H1 (cell line): ENCODE measurements around the gene ASCL5. TPM values are rescaled to one million over a fixed set of nuclear protein-coding genes. Genes with fewer than 3 reads are reported as not detected.

Experiments used
- CTCF ChIA-PET: fragments of 300-600 bp; sonication (Branson Sonifier 250); formaldehyde crosslinking; loops from one replicate; lab custom pipeline; 2021; ENCODE audit not compliant: partially characterized antibody; lab: Charles Lee
- POLR2A ChIA-PET: fragments of 300-600 bp; sonication (Branson Sonifier 250); formaldehyde crosslinking; loops from one replicate; lab custom pipeline; 2021; ENCODE audit warnings: inconsistent platforms; ENCODE audit not compliant: partially characterized antibody; lab: Charles Lee
- DNase-seq, 2 experiments: peaks; one replicate each; pipeline versions ENCODE4 v3.0.0 to v3.0.0-alpha.2; 2010 to 2022; ENCODE audit warnings: low spot score in 2 of 2, low read depth in 1 of 2, mixed read lengths in 1 of 2
- FAIRE-seq: peaks from 2 replicates; lab custom pipeline; 2011; peaks lifted over from hg19 to GRCh38; lab: Jason Lieb, UNC
- H2AFZ ChIP-seq: 2 replicates; pipeline ENCODE4 v1.8.1; 2012; ENCODE audit warnings: low read length, inconsistent platforms
- H2AK5ac ChIP-seq: 2 replicates; pipeline ENCODE4 v1.6.1; 2013; ENCODE audit warnings: low read depth, low read length
- H2BK120ac ChIP-seq: replicated peaks from 2 replicates; pipeline ENCODE3; 2013; ENCODE audit warnings: low read depth, low read length, inconsistent platforms
- H2BK12ac ChIP-seq: 2 replicates; pipeline ENCODE4 v1.6.1; 2013; ENCODE audit warnings: low read depth, low read length
- H2BK15ac ChIP-seq: 2 replicates; pipeline ENCODE4 v1.6.1; 2013; ENCODE audit warnings: low read length
- H2BK20ac ChIP-seq: 2 replicates; pipeline ENCODE4 v1.6.1; 2013; ENCODE audit warnings: low read length
- H2BK5ac ChIP-seq: 2 replicates; pipeline ENCODE4 v1.6.1; 2013; ENCODE audit warnings: low read depth, low read length
- H3K14ac ChIP-seq: 2 replicates; pipeline ENCODE4 v1.6.1; 2013; ENCODE audit warnings: inconsistent platforms; ENCODE audit not compliant: insufficient read length
- H3K18ac ChIP-seq: 2 replicates; pipeline ENCODE4 v1.6.1; 2013; ENCODE audit warnings: low read length; ENCODE audit errors: extremely low read depth
- H3K23ac ChIP-seq: 2 replicates; pipeline ENCODE4 v1.6.1; 2013; ENCODE audit warnings: inconsistent platforms; ENCODE audit not compliant: insufficient read length
- H3K23me2 ChIP-seq: 2 replicates; pipeline ENCODE4 v1.6.1; 2013; ENCODE audit warnings: low read depth, low read length
- H3K27ac ChIP-seq: 2 replicates; pipeline ENCODE4 v1.6.1; 2011; ENCODE audit warnings: low read depth, low read length, inconsistent platforms
- H3K27me3 ChIP-seq, 4 experiments: replicated peaks in 1 of 4; 1 replicate in 1 of 4; 2 replicates in 3 of 4; pipeline versions ENCODE4 v1.6.1 to v1.8.1; 2011 to 2013; ENCODE audit warnings: low read length in 3 of 4, mild to moderate bottlenecking in 3 of 4, inconsistent platforms in 2 of 4, mixed read lengths in 2 of 4, moderate library complexity in 1 of 4; ENCODE audit not compliant: control insufficient read depth in 3 of 4, insufficient read depth in 3 of 4; ENCODE audit errors: extremely low read depth in 1 of 4
- H3K36me3 ChIP-seq, 4 experiments: 2 replicates each; pipeline versions ENCODE4 v1.6.1 to v1.8.1; 2011 to 2013; ENCODE audit warnings: mild to moderate bottlenecking in 4 of 4, low read length in 3 of 4, moderate library complexity in 2 of 4, control low read depth in 1 of 4, inconsistent platforms in 1 of 4; ENCODE audit not compliant: insufficient read depth in 4 of 4, control insufficient read depth in 2 of 4
- H3K4ac ChIP-seq: replicated peaks from 2 replicates; pipeline ENCODE3; 2013; ENCODE audit warnings: low read length, low read depth, mixed read lengths, inconsistent platforms; ENCODE audit not compliant: insufficient read length
- H3K4me1 ChIP-seq, 4 experiments: replicated peaks in 1 of 4; 1 replicate in 1 of 4; 2 replicates in 3 of 4; pipeline versions ENCODE4 v1.6.1 to v1.8.1; 2011 to 2013; ENCODE audit warnings: low read length in 3 of 4, inconsistent platforms in 2 of 4, mixed read lengths in 1 of 4; ENCODE audit not compliant: insufficient read depth in 4 of 4, control insufficient read depth in 3 of 4
- H3K4me2 ChIP-seq, 2 experiments: 2 replicates each; pipeline versions ENCODE4 v1.6.1 to v1.8.1; 2011 to 2013; ENCODE audit warnings: low read depth in 2 of 2, low read length in 2 of 2, control low read depth in 1 of 2, inconsistent platforms in 1 of 2, mild to moderate bottlenecking in 1 of 2; ENCODE audit not compliant: insufficient read depth in 1 of 2
- H3K4me3 ChIP-seq, 4 experiments: fragments of 200-600, 300-600 bp in 1 of 4; sonication (generic), shearing (Covaris generic), sonication (Bioruptor Twin) in 1 of 4; 2 replicates each; pipeline versions ENCODE4 v1.5.1 to v1.8.1; 2011 to 2016; ENCODE audit warnings: low read length in 4 of 4, low read depth in 3 of 4, control low read depth in 2 of 4, inconsistent platforms in 2 of 4, mild to moderate bottlenecking in 2 of 4, mixed read lengths in 1 of 4, moderate library complexity in 1 of 4; ENCODE audit not compliant: insufficient read depth in 2 of 4; ENCODE audit errors: extremely low read depth in 1 of 4
- H3K56ac ChIP-seq: replicated peaks from 2 replicates; pipeline ENCODE3; 2013; ENCODE audit warnings: low read depth, mild to moderate bottlenecking, mixed read lengths, low read length, inconsistent platforms; ENCODE audit not compliant: insufficient read length
- H3K79me1 ChIP-seq: 2 replicates; pipeline ENCODE4 v1.6.1; 2013; ENCODE audit warnings: low read depth, low read length, control low read depth
- H3K79me2 ChIP-seq, 2 experiments: 2 replicates each; pipeline versions ENCODE4 v1.6.1 to v1.8.1; 2012 to 2013; ENCODE audit warnings: low read length in 2 of 2, mild to moderate bottlenecking in 2 of 2, inconsistent platforms in 1 of 2; ENCODE audit not compliant: insufficient read depth in 2 of 2, control insufficient read depth in 1 of 2
- H3K9ac ChIP-seq, 4 experiments: replicated peaks in 1 of 4; 1 replicate in 1 of 4; 2 replicates in 3 of 4; pipeline versions ENCODE4 v1.6.1 to v1.8.1; 2011 to 2013; ENCODE audit warnings: low read depth in 3 of 4, low read length in 3 of 4, control low read depth in 2 of 4, mild to moderate bottlenecking in 2 of 4, moderate library complexity in 2 of 4, inconsistent platforms in 1 of 4; ENCODE audit errors: extremely low read depth in 1 of 4
- H3K9me3 ChIP-seq, 2 experiments: 2 replicates each; pipeline versions ENCODE4 v1.6.1 to v1.8.1; 2012 to 2013; ENCODE audit warnings: mild to moderate bottlenecking in 2 of 2, moderate library complexity in 2 of 2, control low read depth in 1 of 2, inconsistent platforms in 1 of 2, low read depth in 1 of 2, low read length in 1 of 2, mixed read lengths in 1 of 2; ENCODE audit not compliant: insufficient read depth in 2 of 2
- H4K20me1 ChIP-seq, 2 experiments: replicated peaks in 1 of 2; 2 replicates each; pipeline versions ENCODE3 to v1.8.1; 2011 to 2013; ENCODE audit warnings: inconsistent platforms in 2 of 2, low read length in 2 of 2, mild to moderate bottlenecking in 1 of 2; ENCODE audit not compliant: insufficient read depth in 2 of 2, control insufficient read depth in 1 of 2
- H4K5ac ChIP-seq: 2 replicates; pipeline ENCODE4 v1.6.1; 2013; ENCODE audit warnings: low read length, low read depth, mixed read lengths, inconsistent platforms; ENCODE audit not compliant: insufficient read length
- H4K8ac ChIP-seq: 2 replicates; pipeline ENCODE4 v1.8.0; 2013; ENCODE audit warnings: mild to moderate bottlenecking, moderate library complexity, low read length, inconsistent platforms; ENCODE audit not compliant: insufficient read depth; ENCODE audit errors: extremely low read depth
- H4K91ac ChIP-seq: replicated peaks from 2 replicates; pipeline ENCODE3; 2013; ENCODE audit warnings: low read length, mixed read lengths, inconsistent platforms; ENCODE audit not compliant: insufficient read length
- CEBPB ChIP-seq: IDR thresholded peaks from 2 replicates; pipeline ENCODE4 v1.6.1; 2012; ENCODE audit warnings: low read depth, low read length
- CHD2 ChIP-seq: IDR thresholded peaks from 2 replicates; pipeline ENCODE4 v1.6.1; 2012; ENCODE audit warnings: low read length, improper control_type of control experiment
- CREB1 ChIP-seq: IDR thresholded peaks from 2 replicates; pipeline ENCODE4 v1.6.1; 2012; ENCODE audit warnings: inconsistent platforms
- EZH2 ChIP-seq: fragments of 200-600 bp; sonication (generic); IDR thresholded peaks from 2 replicates; pipeline ENCODE4 v1.7.1; 2012; ENCODE audit warnings: low read depth, mild to moderate bottlenecking, moderate library complexity, low read length, inconsistent platforms; ENCODE audit not compliant: severe bottlenecking
- MAX ChIP-seq: IDR thresholded peaks from 2 replicates; pipeline ENCODE4 v1.6.1; 2012; ENCODE audit warnings: inconsistent platforms
- POLR2A ChIP-seq, 2 experiments: IDR thresholded peaks; 1 replicate in 1 of 2; 2 replicates in 1 of 2; pipeline ENCODE4 v1.6.1; 2011; ENCODE audit warnings: low read depth in 2 of 2, low read length in 2 of 2, mild to moderate bottlenecking in 2 of 2; ENCODE audit errors: control extremely low read depth in 1 of 2
- POU5F1 ChIP-seq: IDR thresholded peaks from 2 replicates; pipeline ENCODE4 v1.6.1; 2011; ENCODE audit warnings: low read depth, mild to moderate bottlenecking, low read length, moderate library complexity
- SIX5 ChIP-seq: IDR thresholded peaks from 2 replicates; pipeline ENCODE4 v1.6.1; 2011; ENCODE audit warnings: mild to moderate bottlenecking, low read depth, low read length
- SP1 ChIP-seq: IDR thresholded peaks from 2 replicates; pipeline ENCODE4 v1.6.1; 2011; ENCODE audit warnings: low read depth, low read length
- SP2 ChIP-seq: IDR thresholded peaks from 2 replicates; pipeline ENCODE4 v1.6.1; 2012; ENCODE audit warnings: mild to moderate bottlenecking, low read length, inconsistent platforms
- TEAD4 ChIP-seq: IDR thresholded peaks from 2 replicates; pipeline ENCODE4 v1.6.1; 2012; ENCODE audit warnings: low read depth, low read length, inconsistent platforms, mixed read lengths
- ZNF274 ChIP-seq: IDR thresholded peaks from 2 replicates; pipeline ENCODE4 v1.7.0; 2012; ENCODE audit warnings: low read length, borderline replicate concordance; ENCODE audit errors: extremely low read depth
- WGBS, 2 experiments: shearing (Covaris generic) in 1 of 2; methylation state at CpG; one replicate each; pipeline versions ENCODE4 v1.1.6 to v1.1.7; 2013 to 2015; ENCODE audit warnings: low lambda C conversion rate in 2 of 2, mixed read lengths in 2 of 2, inconsistent platforms in 1 of 2, low coverage in 1 of 2, missing lambda C conversion rate in 1 of 2; ENCODE audit not compliant: insufficient replicate concordance in 2 of 2, insufficient coverage in 1 of 2, insufficient read length in 1 of 2; ENCODE audit errors: extremely low coverage in 1 of 2, missing lambda C conversion rate in 1 of 2; 5-methylcytosine and 5-hydroxymethylcytosine counted together
- polyA plus RNA-seq, 7 experiments: library from polyadenylated mRNA; depleted of rRNA in 3 of 7; stranded (reverse) in 5 of 7; unstranded in 2 of 7; fragments of >200 nt in 5 of 7; fragments of 200-250 nt in 2 of 7; gene quantifications; 1 replicate in 5 of 7; 2 replicates in 1 of 7; 4 replicates in 1 of 7; pipeline versions ENCODE4 v1.2.1 to v1.2.3, GENCODE V29; 2011 to 2013; ENCODE audit warnings: missing spikeins in 2 of 7, mixed read lengths in 2 of 7
- total RNA-seq: library from RNA; stranded (reverse); fragmentation: NEBNext Ultra II Directional; extraction: Animal tissue kit (Norgen Biotek cat#: 25700); gene quantifications from 2 replicates; pipeline ENCODE4 v1.2.1, GENCODE V29; 2021

Gene ASCL5
- total and polyA plus RNA-seq, 2 of the 8 experiments (the other 6 are each of a cell fraction or from before 2014, with no cell fraction given): 0.29 to 0.41 TPM

GRCh38 chr1:201154389-201155165, 27.6 kb upstream of the ASCL5 start, which contains the start of gene TMEM9:
Gene TMEM9, minus strand, starts transcription at chr1:201154474. Its CDS starts 551 bp downstream, at chr1:201153923.
- Histone ChIP-seq H4K8ac (peak within 1 kb of the TSS; percentile 79), H3K14ac (no peak within 1 kb of the TSS), H3K4me1 (peaks cover 0 to 13% (median 7%) of the 10 kb centered on the region in 4 experiments; a peak in 6 of 7 replicates), H3K27ac (peak within 1 kb of the TSS; percentile 74; the same call in 1 of the 2 replicates), H3K36me3 (peaks cover 8 to 31% (median 22%) of the 10 kb centered on the region in 4 experiments), H4K5ac (peak within 1 kb of the TSS; percentile 63), H3K9ac (peak within 1 kb of the TSS; percentile 37 to 80 (median 75)), H3K4ac (no peak within 1 kb of the TSS), H3K79me2 (peaks cover 0 to 18% of the 10 kb centered on the region in 2 experiments; a peak in 3 of 4 replicates), H4K20me1 (peaks cover 1 to 3% of the 10 kb centered on the region in 2 experiments), H3K56ac (peak within 1 kb of the TSS; percentile 17), H3K79me1 (peaks cover 4% of the 10 kb centered on the region; the same call in 1 of the 2 replicates), H3K18ac (peak within 1 kb of the TSS; percentile 68), H2AK5ac (no peak within 1 kb of the TSS; the same call in 1 of the 2 replicates), H3K27me3 (no peaks in the 10 kb centered on the region; a peak in 1 of 7 replicates), H2BK120ac (no peak within 1 kb of the TSS), H4K91ac (peak within 1 kb of the TSS; percentile 92), H3K23me2 (peaks cover 6% of the 10 kb centered on the region; the same call in 1 of the 2 replicates), H2BK12ac (peak within 1 kb of the TSS; percentile 52), H3K23ac (no peak within 1 kb of the TSS), H2BK20ac (0 out of 2 replicates have a peak within 1 kb of the TSS, but pooled peaks have one; percentile 38), H3K9me3 (no peaks in the 10 kb centered on the region), H2BK15ac (peak within 1 kb of the TSS; percentile 78; the same call in 1 of the 2 replicates), H2AFZ (peak within 1 kb of the TSS; percentile 86), H2BK5ac (peak within 1 kb of the TSS; percentile 40; the same call in 1 of the 2 replicates), H3K4me2 (peak within 1 kb of the TSS; percentile 86 to 96), H3K4me3 (peak within 1 kb of the TSS; percentile 80 to 94 (median 82))
- no peak for FAIRE-seq
- WGBS, 2 experiments: 20% methylated on average over 23 of the region's 31 CpGs; no CpG with 5 or more reads in 1 of the 2 experiments
- ChIA-PET POLR2A (interaction anchor here (0.8 to 11.8 kb wide), 13 partner anchors 10 to 264 kb away, joined by 3 to 105 read pairs (median 3); partner anchors contain the start of gene ASCL5), CTCF (interaction anchor here (0.6 to 3.1 kb wide), 12 partner anchors 13 to 285 kb away, joined by 3 to 13 read pairs (median 4); partner anchors contain the start of gene IGFN1)
- peak; percentile 92 to 99 for DNase-seq
- TF ChIP-seq CHD2 (peak; percentile 84), SIX5 (no peak), SP2 (peak; percentile 76), CEBPB (peak; percentile 100), POU5F1 (no peak), TEAD4 (0 out of 2 replicates have a peak, but pooled peaks have one; percentile 19), CREB1 (peak; percentile 72), POLR2A (IDR thresholded peaks at IDR 0.05; ENCODE audit: control extremely low read depth in 1 of 2, low read depth in 2 of 2, low read length in 2 of 2) (peak; percentile 20 to 67; a peak in 1 of 3 replicates), ZNF274 (no peak), MAX (no peak), SP1 (peak; percentile 94), EZH2 (no peak)
